Mesodermal cell (in vitro differentiated cells): ENCODE data around the gene UPK3B.
A peak's percentile ranks its signal among the peaks of the same experiment; 100 is the strongest.
"Not testable (repeated sequence)": the region's sequence is repeated elsewhere in the genome, so short reads cannot be mapped to it uniquely, and the experiment has no call there.

Experiments used
- H3K27ac ChIP-seq: 2 replicates; pipeline ENCODE4 v1.7.0; 2013; ENCODE audit warnings: mild to moderate bottlenecking, low read depth, low read length, moderate library complexity; ENCODE audit not compliant: severe bottlenecking
- H3K36me3 ChIP-seq: 2 replicates; pipeline ENCODE4 v1.7.1; 2013; ENCODE audit warnings: mild to moderate bottlenecking, low read length, moderate library complexity; ENCODE audit not compliant: control insufficient read depth, insufficient read depth
- H3K4me1 ChIP-seq: one replicate; pipeline ENCODE4 v1.7.1; 2013; ENCODE audit warnings: mild to moderate bottlenecking, low read length; ENCODE audit not compliant: insufficient read depth, control insufficient read depth, poor library complexity, severe bottlenecking
- H3K4me3 ChIP-seq: 2 replicates; pipeline ENCODE4 v1.7.0; 2013; ENCODE audit warnings: low read length, control low read depth, mild to moderate bottlenecking; ENCODE audit not compliant: insufficient read depth, poor library complexity, severe bottlenecking; ENCODE audit errors: extremely low read depth
- H3K9me3 ChIP-seq: 2 replicates; pipeline ENCODE4 v1.7.1; 2013; ENCODE audit warnings: mild to moderate bottlenecking, low read length, moderate library complexity; ENCODE audit not compliant: control insufficient read depth
- WGBS, 2 experiments: methylation state at CpG; one replicate each; pipeline ENCODE4 v1.1.5; 2013; ENCODE audit warnings: missing lambda C conversion rate in 2 of 2; ENCODE audit not compliant: insufficient coverage in 2 of 2; 5-methylcytosine and 5-hydroxymethylcytosine counted together

UPK3B gene

DNA sequence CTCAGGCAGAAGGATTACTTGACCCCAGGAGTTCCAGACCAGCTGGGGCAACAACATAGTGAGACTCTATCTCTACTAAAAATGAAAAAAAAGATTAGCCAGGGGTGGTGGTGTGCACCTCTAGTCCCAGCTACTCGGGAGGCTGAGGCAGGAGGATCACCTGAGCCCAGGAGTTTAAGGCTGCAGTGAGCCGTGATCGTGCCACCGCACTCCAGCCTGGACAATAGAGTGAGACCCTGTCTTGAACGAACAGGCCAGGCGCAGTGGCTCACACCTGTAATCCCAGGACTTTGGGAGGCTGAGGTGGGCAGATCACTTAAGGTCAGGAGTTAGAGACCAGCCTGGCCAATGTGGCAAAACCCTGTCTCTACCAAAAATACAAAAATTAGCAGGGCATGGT lies 6.6 kb downstream of the UPK3B start:
- H3K36me3 ChIP-seq, H3K4me1 ChIP-seq, H3K9me3 ChIP-seq, H3K4me3 ChIP-seq, H3K27ac ChIP-seq: not testable (repeated sequence)
- WGBS, 2 experiments, result 97 to 100% methylated on average over 1 to 6 of the region's 6 CpGs

DNA sequence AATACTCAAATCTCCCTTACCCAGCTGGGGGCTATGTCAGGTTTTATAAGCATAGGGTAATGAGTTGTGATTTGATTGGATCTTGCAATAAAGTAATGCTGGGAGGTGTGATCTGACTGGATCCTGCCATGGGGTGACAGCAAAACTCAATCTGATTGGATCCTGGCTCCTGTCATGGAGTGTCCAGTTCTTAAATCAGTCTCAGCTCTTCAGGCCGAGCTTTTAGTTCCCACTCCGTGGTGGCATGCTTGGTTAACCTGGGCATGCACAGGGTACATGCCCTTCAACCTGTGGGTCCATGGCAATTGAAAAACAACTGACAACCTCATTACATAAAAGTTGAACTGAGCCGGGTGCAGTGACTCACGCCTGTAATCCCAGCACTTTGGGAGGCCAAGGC lies 15.8 kb downstream of the UPK3B start:
- 80% methylated on average over 1 of the region's 4 CpGs; no CpG with 5 or more reads in 1 of the 2 experiments for WGBS, 2 experiments

GRCh38 chr7:76531643-76532042 lies 21.3 kb downstream of the UPK3B start:
- H3K27ac ChIP-seq, H3K4me1 ChIP-seq, H3K4me3 ChIP-seq, H3K36me3 ChIP-seq, H3K9me3 ChIP-seq: not testable (repeated sequence)
- WGBS, 2 experiments, result no CpG with 5 or more reads among the region's 2 CpGs

More for the DNA sequence above, 15.8 kb downstream of the UPK3B start:
- not testable (repeated sequence) for H3K36me3 ChIP-seq, H3K27ac ChIP-seq, H3K4me3 ChIP-seq, H3K9me3 ChIP-seq, H3K4me1 ChIP-seq

DNA sequence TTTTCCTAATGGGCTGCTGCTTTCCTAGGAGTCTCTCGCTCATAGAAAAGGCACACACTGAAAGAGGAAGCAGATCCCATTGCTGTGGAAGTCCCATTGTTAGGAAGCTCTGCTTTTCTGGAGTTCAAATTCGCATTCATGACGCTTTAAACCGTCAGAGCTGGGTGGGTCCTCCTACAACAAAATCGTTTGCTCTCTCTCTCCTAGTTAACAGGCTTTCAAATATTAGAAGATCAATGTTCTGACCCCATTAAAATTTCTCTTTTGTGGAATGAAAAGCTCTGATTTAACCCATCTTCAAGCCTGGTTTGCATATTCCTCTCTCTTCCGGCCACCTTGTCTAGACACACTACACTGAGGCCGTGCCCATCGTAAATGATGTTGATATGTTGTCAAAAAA lies 32.8 kb downstream of the UPK3B start, which contains the start of gene SPDYE16:
TSS of gene SPDYE16 (minus strand) at position 101 of the 400 bp plus-strand sequence. CDS start 1,838 bp downstream, outside the sequence.
- not testable (repeated sequence) for H3K4me1 ChIP-seq, H3K36me3 ChIP-seq, H3K4me3 ChIP-seq, H3K27ac ChIP-seq, H3K9me3 ChIP-seq
- WGBS, 2 experiments, result no CpG with 5 or more reads among the region's 8 CpGs

DNA sequence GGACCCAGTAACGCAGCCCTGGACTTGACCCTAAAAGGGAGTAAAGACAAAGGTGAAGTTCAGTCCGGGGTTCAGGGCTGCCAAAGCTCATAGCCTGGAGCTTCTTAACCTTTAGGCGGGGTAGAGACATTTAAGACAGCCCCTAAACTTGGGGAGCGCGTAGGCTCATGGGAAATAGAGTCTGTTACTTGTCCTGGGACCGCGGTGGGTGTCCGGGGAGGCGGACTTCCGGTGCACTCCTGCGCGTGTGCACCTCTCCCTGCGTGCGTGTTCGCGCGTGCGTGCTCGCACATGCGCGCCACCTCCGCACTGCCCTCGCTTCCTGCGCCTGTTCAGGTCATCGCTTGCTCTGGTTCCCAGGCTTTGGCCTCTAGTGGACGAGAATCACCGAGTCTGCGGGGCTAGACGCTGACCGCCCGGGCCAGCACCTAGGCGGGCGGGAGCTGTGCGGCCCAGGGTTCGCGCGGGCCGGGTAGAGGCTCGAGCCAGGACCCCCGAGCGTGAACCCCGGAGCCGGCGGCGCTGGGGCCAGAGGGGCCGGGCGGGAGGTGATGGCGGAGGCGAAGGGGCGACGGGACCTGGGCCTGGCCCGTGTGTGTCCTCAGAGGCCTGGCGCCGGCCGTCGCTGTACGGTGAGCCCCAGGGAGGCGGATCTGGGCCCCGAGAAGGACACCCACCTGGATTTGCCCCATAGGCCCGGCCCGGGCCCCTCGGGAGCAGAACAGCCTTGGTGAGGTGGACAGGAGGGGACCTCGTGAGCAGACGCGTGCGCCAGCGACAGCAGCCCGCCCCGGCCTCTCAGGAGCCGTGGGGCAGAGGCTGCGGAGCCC lies 38.9 kb downstream of the UPK3B start:
- H3K4me3 ChIP-seq, result peak overlapping the region; percentile 66
- H3K27ac ChIP-seq, result peak overlapping the region; percentile 59
- H3K36me3 ChIP-seq, H3K9me3 ChIP-seq, H3K4me1 ChIP-seq: not testable (repeated sequence)
- WGBS, 2 experiments, result 0 to 1% methylated on average over 29 to 56 of the region's 71 CpGs

DNA sequence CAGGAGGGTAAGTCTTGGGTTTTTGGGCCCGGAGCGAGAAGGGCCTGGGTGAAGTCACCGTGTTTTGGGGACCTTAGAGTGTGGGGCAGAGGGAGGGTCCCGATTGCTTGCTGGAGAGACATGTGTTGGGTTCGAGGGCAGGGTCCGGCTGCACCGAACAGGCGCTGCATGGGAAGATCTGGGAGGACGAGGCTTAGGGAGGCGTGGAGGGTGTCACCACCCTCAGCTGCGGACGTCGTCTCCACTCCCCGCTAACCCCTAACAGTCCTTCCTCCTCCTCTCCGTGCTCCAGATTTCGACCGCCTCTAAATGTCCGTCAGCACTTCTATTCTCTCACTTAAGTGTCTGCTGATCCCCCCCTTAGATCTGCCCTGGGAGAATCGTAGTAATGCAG lies 39.5 kb downstream of the UPK3B start:
- H3K36me3 ChIP-seq, H3K4me1 ChIP-seq, H3K9me3 ChIP-seq: not testable (repeated sequence)
- peak overlapping the region; percentile 59 for H3K27ac ChIP-seq
- peak overlapping the region; percentile 66 for H3K4me3 ChIP-seq
- 0 to 2% methylated on average over 11 to 13 of the region's 19 CpGs for WGBS, 2 experiments

GRCh38 chr7:76551992-76552391 lies 41.6 kb downstream of the UPK3B start:
- WGBS, 2 experiments, result 100% methylated on average over 1 of the region's 6 CpGs; no CpG with 5 or more reads in 1 of the 2 experiments
- H3K4me1 ChIP-seq, H3K27ac ChIP-seq, H3K9me3 ChIP-seq, H3K4me3 ChIP-seq: not testable (repeated sequence)
- peaks cover 10% of the 10 kb centered on the region for H3K36me3 ChIP-seq

GRCh38 chr7:76559685-76560084 lies 49.3 kb downstream of the UPK3B start:
- no CpG with 5 or more reads among the region's 6 CpGs for WGBS, 2 experiments
- not testable (repeated sequence) for H3K4me1 ChIP-seq, H3K27ac ChIP-seq, H3K4me3 ChIP-seq, H3K36me3 ChIP-seq, H3K9me3 ChIP-seq

- H3K9me3 ChIP-seq, H3K4me1 ChIP-seq, H3K4me3 ChIP-seq, H3K36me3 ChIP-seq, H3K27ac ChIP-seq: not testable (repeated sequence)
- WGBS, 2 experiments, result 81 to 100% methylated on average over 1 to 3 of the region's 4 CpGs
Measured at GRCh38 chr7:76560157-76560556, 49.8 kb downstream of the UPK3B start.

DNA sequence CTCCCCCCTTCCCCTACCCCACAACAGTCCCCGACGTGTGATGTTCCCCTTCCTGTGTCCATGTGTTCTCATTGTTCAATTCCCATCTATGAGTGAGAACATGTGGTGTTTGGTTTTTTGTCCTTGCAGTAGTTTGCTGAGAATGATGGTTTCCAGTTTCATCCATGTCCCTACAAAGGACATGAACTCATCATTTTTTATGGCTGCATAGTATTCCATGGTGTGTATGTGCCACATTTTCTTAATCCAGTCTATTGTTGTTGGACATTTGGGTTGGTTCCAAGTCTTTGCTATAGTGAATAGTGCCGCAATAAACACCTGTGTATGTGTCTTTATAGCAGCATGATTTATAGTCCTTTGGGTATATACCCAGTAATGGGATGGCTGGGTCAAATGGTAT lies 51.0 kb downstream of the UPK3B start:
- H3K36me3 ChIP-seq, H3K4me1 ChIP-seq, H3K27ac ChIP-seq, H3K4me3 ChIP-seq, H3K9me3 ChIP-seq: not testable (repeated sequence)
- no CpG with 5 or more reads among the region's 3 CpGs for WGBS, 2 experiments

GRCh38 chr7:76565001-76565400 lies 54.6 kb downstream of the UPK3B start:
- not testable (repeated sequence) for H3K4me1 ChIP-seq, H3K9me3 ChIP-seq, H3K27ac ChIP-seq, H3K36me3 ChIP-seq, H3K4me3 ChIP-seq
- WGBS, 2 experiments, result no CpG with 5 or more reads among the region's 3 CpGs
